A673 (cell line): Measurements from ENCODE around the gene COX6A2. TPM values are rescaled to one million over a fixed set of nuclear protein-coding genes. Genes with fewer than 3 reads are reported as not detected.

Source experiments
- BruUV-seq: library from RNA; stranded (reverse); fragments of 400-500 nt; replicated peaks from 2 replicates; lab custom pipeline; 2021; lab: Mats Ljungman, UMichigan
- CTCF ChIA-PET: fragments of 300-600 bp; sonication (Branson Sonifier 250); formaldehyde crosslinking; loops from one replicate; lab custom pipeline; 2022; ENCODE audit warnings: antibody characterized with exemption; lab: Charles Lee
- POLR2A ChIA-PET: fragments of 300-600 bp; sonication (Branson Sonifier 250); formaldehyde crosslinking; loops from one replicate; lab custom pipeline; 2022; ENCODE audit warnings: antibody characterized with exemption; ENCODE audit not compliant: low non-redundant PET; lab: Charles Lee
- DNase-seq: peaks from one replicate; pipeline ENCODE4 v3.0.0-alpha.2; 2015; ENCODE audit warnings: low spot score
- H3K27ac ChIP-seq: fragments of 200-600 bp; sonication (generic); 2 replicates; pipeline ENCODE4 v1.5.1; 2016; ENCODE audit warnings: mixed run types, low read depth, mild to moderate bottlenecking, mixed read lengths, antibody characterized with exemption, low read length; ENCODE audit not compliant: poor library complexity, severe bottlenecking
- H3K27me3 ChIP-seq: fragments of 200-600 bp; sonication (generic); replicated peaks from 2 replicates; pipeline ENCODE4 v1.6.1; 2017; ENCODE audit warnings: mixed run types, low read depth, mild to moderate bottlenecking, mixed read lengths, antibody characterized with exemption, low read length; ENCODE audit not compliant: insufficient read depth, poor library complexity
- H3K36me3 ChIP-seq: fragments of 200-600 bp; sonication (generic); 2 replicates; pipeline ENCODE4 v1.6.1; 2016; ENCODE audit warnings: mixed run types, mild to moderate bottlenecking, mixed read lengths, antibody characterized with exemption, low read length; ENCODE audit not compliant: insufficient read depth, poor library complexity, severe bottlenecking
- H3K4me1 ChIP-seq: fragments of 200-600 bp; sonication (generic); 2 replicates; pipeline ENCODE4 v1.6.1; 2017; ENCODE audit warnings: mixed run types, mild to moderate bottlenecking, mixed read lengths, antibody characterized with exemption, low read length; ENCODE audit not compliant: insufficient read depth, poor library complexity, severe bottlenecking
- H3K4me3 ChIP-seq: fragments of 200-600 bp; sonication (generic); 2 replicates; pipeline ENCODE4 v1.5.1; 2016; ENCODE audit warnings: low read depth, mixed run types, mild to moderate bottlenecking, mixed read lengths, low read length; ENCODE audit not compliant: poor library complexity, severe bottlenecking
- H3K9me3 ChIP-seq: fragments of 200-600 bp; sonication (generic); 2 replicates; pipeline ENCODE4 v1.6.1; 2016; ENCODE audit warnings: mixed run types, low read depth, mild to moderate bottlenecking, mixed read lengths, antibody characterized with exemption, low read length; ENCODE audit not compliant: poor library complexity, severe bottlenecking
- CTCF ChIP-seq: fragments of 300-800, 200-600 bp; sonication (generic); conservative IDR thresholded peaks from 2 replicates; pipeline ENCODE4 v1.5.1; 2017; ENCODE audit warnings: low read depth, mild to moderate bottlenecking, antibody characterized with exemption, low read length, moderate library complexity, mixed read lengths
- EZH2 ChIP-seq: fragments of 200-600 bp; sonication (generic); IDR thresholded peaks from 2 replicates; pipeline ENCODE4 v1.6.1; 2017; ENCODE audit warnings: borderline replicate concordance, low read depth, mild to moderate bottlenecking, mixed read lengths, antibody characterized with exemption, low read length; ENCODE audit not compliant: poor library complexity, severe bottlenecking
- intact Hi-C: fragments of 100-400 bp; cut with micrococcal nuclease; formaldehyde crosslinking; loops from one replicate; pipeline ENCODE4 v1.10.0; 2022; ENCODE audit not compliant: unreplicated experiment
- total RNA-seq: library from RNA; stranded (reverse); gene quantifications from 2 replicates; pipeline ENCODE4 v1.2.3, GENCODE V29; 2021

The COX6A2 gene
- total RNA-seq, 1 experiment from 2014 or later: not detected

- no peak for DNase-seq
Measured at GRCh38 chr16:31461201-31461920, 33.2 kb upstream of the COX6A2 start.

GRCh38 chr16:31460582-31461002 lies 32.4 kb upstream of the COX6A2 start:
- POLR2A ChIA-PET: no interaction called here

More at GRCh38 chr16:31461201-31461920, 33.2 kb upstream of the COX6A2 start:
- Histone ChIP-seq H3K36me3 (no peaks in the 10 kb centered on the region), H3K9me3 (no peaks in the 10 kb centered on the region), H3K27me3 (no peaks in the 10 kb centered on the region), H3K27ac (no peak overlapping the region), H3K4me3 (no peak overlapping the region), H3K4me1 (peaks cover 17% of the 10 kb centered on the region)
- no TSS peak for BruUV-seq
- intact Hi-C loops: no loop called here
- ChIA-PET POLR2A (no interaction called here), CTCF (interaction anchor here (0.6 to 1.0 kb wide), 3 partner anchors 10 to 252 kb away, joined by 3 to 5 read pairs (median 4); partner anchors contain the start of gene TGFB1I1)
- TF ChIP-seq CTCF (no peak), EZH2 (no peak)

More at GRCh38 chr16:31460582-31461002, 32.4 kb upstream of the COX6A2 start:
- Histone ChIP-seq H3K27me3 (no peaks in the 10 kb centered on the region), H3K27ac (peak overlapping the region; percentile 98), H3K36me3 (no peaks in the 10 kb centered on the region), H3K4me3 (peak overlapping the region; percentile 62), H3K4me1 (peaks cover 23% of the 10 kb centered on the region), H3K9me3 (no peaks in the 10 kb centered on the region)
- CTCF ChIA-PET: interaction anchor here (0.5 to 1.0 kb wide), 3 partner anchors 9 to 252 kb away, joined by 3 to 5 read pairs (median 3); a partner anchor contains a TSS
- BruUV-seq: TSS peak; percentile 82
- intact Hi-C loops: no loop called here
- DNase-seq: peak; percentile 64
- TF ChIP-seq EZH2 (no peak), CTCF (peak; percentile 71)
